Muscle of leg (tissue), 11 donors: Measurements from ENCODE around the gene CD1D. TPM values are rescaled to one million over a fixed set of nuclear protein-coding genes. Genes with fewer than 3 reads are reported as not detected.
A peak's percentile ranks its signal among the peaks of the same experiment; 100 is the strongest.
"Not testable (repeated sequence)": the region's sequence is repeated elsewhere in the genome, so short reads cannot be mapped to it uniquely, and the experiment has no call there.

Source experiments
- DNase-seq: peaks from one replicate; pipeline ENCODE4 v3.0.0; 2013
- H3K27ac ChIP-seq: one replicate; pipeline ENCODE4 v1.5.1; 2013; ENCODE audit warnings: mild to moderate bottlenecking, low read length, control low read depth
- H3K27me3 ChIP-seq: one replicate; pipeline ENCODE4 v1.6.1; 2013; ENCODE audit warnings: low read length; ENCODE audit not compliant: control insufficient read depth, insufficient read depth
- H3K36me3 ChIP-seq: one replicate; pipeline ENCODE4 v1.6.1; 2013; ENCODE audit warnings: low read length; ENCODE audit not compliant: control insufficient read depth, insufficient read depth
- H3K4me1 ChIP-seq: one replicate; pipeline ENCODE4 v1.6.1; 2013; ENCODE audit warnings: low read length; ENCODE audit not compliant: control insufficient read depth, insufficient read depth
- H3K4me3 ChIP-seq: one replicate; pipeline ENCODE4 v1.5.1; 2013; ENCODE audit warnings: low read length, control low read depth
- H3K9me3 ChIP-seq: replicated peaks from 2 replicates; pipeline ENCODE4 v1.6.1; 2013; ENCODE audit warnings: low read depth, low read length; ENCODE audit not compliant: control insufficient read depth
- WGBS: methylation state at CpG from one replicate; pipeline ENCODE4 v1.1.5; 2013; ENCODE audit warnings: missing lambda C conversion rate; ENCODE audit not compliant: insufficient coverage; 5-methylcytosine and 5-hydroxymethylcytosine counted together
- polyA plus RNA-seq, 8 donors: library from polyadenylated mRNA; unstranded; fragments of 120-200 nt; gene quantifications; one replicate each; pipeline versions ENCODE4 v1.2.1 to v1.2.3, GENCODE V29; 2013; ENCODE audit warnings: inconsistent platforms in 1 of 8, low replicate concordance in 1 of 8; ENCODE audit not compliant: insufficient read length in 8 of 8, insufficient read depth in 1 of 8
- total RNA-seq: library from RNA; stranded (reverse); fragments of 120-200 nt; gene quantifications from one replicate; pipeline ENCODE4 v1.2.4, GENCODE V29; 2013

CD1D gene
- total and polyA plus RNA-seq, 9 donors, result 0.83 to 1.9 (median 1.6) TPM

DNA sequence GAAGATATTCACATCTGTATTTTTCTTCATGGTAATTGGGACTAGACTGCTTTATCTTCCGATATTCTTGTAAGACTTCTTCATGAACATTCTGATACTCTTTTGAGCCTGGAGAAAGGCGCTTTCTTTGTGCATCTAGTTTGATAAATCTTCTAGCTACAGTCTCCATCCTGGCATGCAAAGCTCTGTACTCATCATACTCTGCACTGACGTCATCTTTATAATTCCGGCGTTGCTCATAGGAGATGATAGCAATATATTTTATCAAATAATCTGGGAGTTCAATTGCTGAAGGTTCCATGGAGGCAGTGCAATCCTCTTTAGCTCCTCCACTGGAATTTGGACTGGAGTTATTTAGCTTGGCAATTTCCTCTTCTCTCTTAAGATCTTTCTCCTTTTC, 4.8 kb upstream of the CD1D start:
- peaks cover 16% of the 10 kb centered on the region for H3K27me3 ChIP-seq
- DNase-seq, H3K4me1 ChIP-seq, H3K36me3 ChIP-seq, H3K9me3 ChIP-seq, H3K4me3 ChIP-seq, H3K27ac ChIP-seq: not testable (repeated sequence)
- 90% methylated on average over 2 of the region's 5 CpGs for WGBS

DNA sequence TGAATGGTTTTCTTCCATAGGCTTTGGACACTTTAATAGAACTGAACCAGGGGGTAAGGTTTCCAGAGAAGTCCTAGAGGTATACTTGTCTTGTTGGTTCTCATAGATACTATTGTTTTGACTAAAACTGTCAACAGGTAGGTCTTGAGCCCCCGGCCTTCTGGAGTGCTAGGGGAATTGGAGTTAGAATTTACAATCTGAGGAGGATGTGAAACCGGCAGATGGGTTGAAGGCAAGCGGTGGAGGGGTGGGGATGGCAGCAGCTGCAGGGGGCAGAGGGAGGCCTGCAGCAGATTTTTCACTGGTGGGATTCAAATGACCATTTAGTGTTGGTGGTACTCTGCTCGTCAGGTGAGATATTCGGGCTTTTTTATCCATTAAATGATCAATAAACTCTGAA, 4.3 kb upstream of the CD1D start:
- peaks cover 21% of the 10 kb centered on the region for H3K27me3 ChIP-seq
- H3K9me3 ChIP-seq, result no peaks in the 10 kb centered on the region
- no peaks in the 10 kb centered on the region for H3K36me3 ChIP-seq
- DNase-seq, result no peak
- H3K27ac ChIP-seq, result no peak overlapping the region
- 85% methylated on average over 3 of the region's 5 CpGs for WGBS
- no peak overlapping the region for H3K4me3 ChIP-seq
- peaks cover 13% of the 10 kb centered on the region for H3K4me1 ChIP-seq

- peak overlapping the region; percentile 13 for H3K27ac ChIP-seq
- WGBS, result 55% methylated on average over 13 of the region's 20 CpGs
- H3K4me1 ChIP-seq, result peaks cover 16% of the 10 kb centered on the region
- H3K36me3 ChIP-seq, DNase-seq, H3K9me3 ChIP-seq: not testable (repeated sequence)
- H3K4me3 ChIP-seq, result peak overlapping the region; percentile 33
- peaks cover 27% of the 10 kb centered on the region for H3K27me3 ChIP-seq
Measured at GRCh38 chr1:158176849-158177699, 3.6 kb upstream of the CD1D start.

DNA sequence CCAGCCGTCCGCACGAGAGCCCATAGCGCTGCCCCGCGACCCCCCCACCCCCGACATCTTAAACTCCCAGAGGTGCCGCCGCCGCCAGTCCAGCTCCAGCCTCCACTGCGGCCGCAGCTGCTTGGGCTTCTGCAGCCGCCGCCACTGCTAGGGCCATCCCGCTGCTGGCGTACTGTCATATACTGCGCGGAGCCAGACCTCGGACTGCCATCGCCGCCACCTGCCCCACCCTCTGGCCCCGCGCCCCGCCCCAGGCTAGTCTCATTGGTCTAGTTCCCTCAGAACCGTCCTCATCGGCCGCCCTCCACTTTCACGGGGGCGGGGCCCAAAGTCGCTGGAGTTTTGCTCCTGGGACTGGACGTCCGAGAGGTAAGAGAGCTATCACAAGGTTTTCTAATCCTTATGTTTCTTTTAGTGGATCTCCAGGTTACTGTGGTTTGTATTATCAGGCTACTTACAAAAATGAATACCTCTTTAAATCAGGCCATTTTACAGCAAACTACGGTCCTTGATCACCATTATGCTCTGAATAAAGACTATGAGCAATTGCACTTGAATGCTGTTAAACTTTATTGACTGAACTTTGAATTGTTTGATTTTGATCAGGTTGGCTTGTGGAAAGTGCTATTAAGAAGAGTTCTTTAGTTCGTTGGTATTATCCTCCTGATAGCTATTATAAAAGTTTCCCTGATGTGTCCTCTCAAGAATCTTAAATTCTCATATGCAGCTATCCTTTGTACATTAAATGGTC, 2.8 kb upstream of the CD1D start:
- H3K27ac ChIP-seq, result no peak overlapping the region
- peak; percentile 90 for DNase-seq
- H3K4me1 ChIP-seq, result peaks cover 16% of the 10 kb centered on the region
- peak overlapping the region; percentile 33 for H3K4me3 ChIP-seq
- H3K27me3 ChIP-seq, result peaks cover 35% of the 10 kb centered on the region
- no peaks in the 10 kb centered on the region for H3K9me3 ChIP-seq
- no peaks in the 10 kb centered on the region for H3K36me3 ChIP-seq
- WGBS, result 39% methylated on average over 16 of the region's 34 CpGs

DNA sequence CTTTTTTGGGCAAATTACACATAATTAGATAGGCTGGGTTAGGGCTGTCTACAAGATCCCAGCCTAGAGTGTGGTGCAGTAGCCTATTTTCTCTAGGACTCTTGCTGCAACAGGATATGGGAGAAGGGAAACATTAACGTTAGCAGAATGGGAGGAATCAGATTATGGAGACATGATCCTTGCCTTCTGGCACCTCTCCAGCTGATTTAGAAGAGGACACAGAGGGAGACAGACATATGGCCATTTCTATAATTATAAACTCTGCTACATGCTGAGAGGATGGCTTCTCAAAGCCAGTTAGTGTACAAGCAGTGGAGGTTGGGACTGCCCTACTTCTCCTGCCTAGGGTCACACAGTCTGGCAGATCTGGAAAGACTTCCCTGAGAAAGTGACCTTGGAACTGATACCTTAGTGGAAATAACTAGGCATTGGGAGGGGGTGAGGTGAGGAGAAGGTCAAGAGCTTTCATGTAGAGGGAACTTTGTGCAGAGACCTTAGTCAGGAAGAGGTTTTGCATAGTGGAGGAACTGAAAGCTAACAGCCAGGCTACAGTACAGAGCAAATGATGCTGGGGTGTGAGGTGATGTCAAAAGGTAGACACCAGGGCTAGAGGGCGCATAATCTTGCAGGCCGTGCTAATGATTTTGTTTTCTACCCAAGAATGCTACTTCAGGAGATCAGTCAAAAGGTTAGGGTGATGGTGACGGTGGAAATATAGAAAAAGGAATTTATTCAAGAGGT, 1.2 kb upstream of the CD1D start:
- H3K27ac ChIP-seq, result no peak overlapping the region
- WGBS, result 73% methylated on average over 3 of the region's 4 CpGs

DNA sequence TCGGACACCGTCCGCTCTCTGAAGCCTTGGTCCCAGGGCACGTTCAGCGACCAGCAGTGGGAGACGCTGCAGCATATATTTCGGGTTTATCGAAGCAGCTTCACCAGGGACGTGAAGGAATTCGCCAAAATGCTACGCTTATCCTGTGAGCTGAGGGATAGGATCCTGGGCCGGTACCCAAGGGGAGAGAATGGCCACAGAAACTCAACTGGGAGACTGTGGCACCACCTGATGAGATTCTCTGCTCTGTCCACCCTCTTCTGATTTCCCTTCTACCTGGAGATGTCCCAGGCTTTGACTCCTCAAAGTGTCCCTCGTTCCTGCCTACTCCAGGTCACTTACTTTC, 855 bp downstream of the CD1D start:
- no peaks in the 10 kb centered on the region for H3K9me3 ChIP-seq
- H3K27me3 ChIP-seq, result peaks cover 39% of the 10 kb centered on the region
- 7% methylated on average over 11 of the region's 13 CpGs for WGBS
- no peak for DNase-seq
- no peaks in the 10 kb centered on the region for H3K36me3 ChIP-seq
- no peak overlapping the region for H3K27ac ChIP-seq
- peaks cover 16% of the 10 kb centered on the region for H3K4me1 ChIP-seq
- H3K4me3 ChIP-seq, result peak overlapping the region; percentile 57

More for the DNA sequence above, 1.2 kb upstream of the CD1D start:
- H3K4me1 ChIP-seq, result peaks cover 16% of the 10 kb centered on the region
- H3K27me3 ChIP-seq, result peaks cover 39% of the 10 kb centered on the region
- DNase-seq, result no peak
- no peak overlapping the region for H3K4me3 ChIP-seq
- H3K36me3 ChIP-seq, result no peaks in the 10 kb centered on the region
- no peaks in the 10 kb centered on the region for H3K9me3 ChIP-seq

GRCh38 chr1:158185770-158186169, 5.1 kb downstream of the CD1D start:
- Histone ChIP-seq H3K4me1 (peaks cover 9% of the 10 kb centered on the region), H3K27me3 (peaks cover 27% of the 10 kb centered on the region), H3K4me3 (no peak overlapping the region), H3K27ac (no peak overlapping the region), H3K36me3 (no peaks in the 10 kb centered on the region), H3K9me3 (no peaks in the 10 kb centered on the region)
- WGBS, result 30% methylated on average over 3 of the region's 3 CpGs
- DNase-seq, result peak; percentile 29

DNA sequence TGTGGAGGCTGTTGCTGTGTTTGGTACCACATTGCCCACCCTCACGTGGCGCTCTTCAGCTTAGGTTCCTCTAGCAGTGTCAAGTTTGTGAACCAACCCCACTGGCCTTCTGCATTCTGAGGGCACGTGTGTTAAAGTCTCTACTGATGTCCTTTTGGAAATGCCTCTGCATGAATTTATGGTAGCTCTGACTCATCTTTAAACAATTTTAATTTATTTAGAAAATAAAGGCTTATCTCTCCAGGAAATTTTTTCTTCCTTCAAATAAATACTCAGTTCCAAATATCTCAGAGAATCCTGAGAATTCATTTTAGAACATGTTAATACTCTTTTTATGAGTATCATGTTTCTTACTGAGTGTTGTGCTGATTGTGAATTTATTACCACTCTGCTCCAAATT, 5.5 kb downstream of the CD1D start:
- H3K4me3 ChIP-seq, result no peak overlapping the region
- DNase-seq, result no peak
- WGBS, result no CpG with 5 or more reads among the region's 3 CpGs
- H3K36me3 ChIP-seq, result no peaks in the 10 kb centered on the region
- peaks cover 5% of the 10 kb centered on the region for H3K4me1 ChIP-seq
- no peak overlapping the region for H3K27ac ChIP-seq
- H3K27me3 ChIP-seq, result peaks cover 22% of the 10 kb centered on the region
- H3K9me3 ChIP-seq, result no peaks in the 10 kb centered on the region

- no peak overlapping the region for H3K4me3 ChIP-seq
- DNase-seq, result no peak
- H3K27ac ChIP-seq, result no peak overlapping the region
- no peaks in the 10 kb centered on the region for H3K36me3 ChIP-seq
- WGBS, result no CpG with 5 or more reads among the region's 4 CpGs
- no peaks in the 10 kb centered on the region for H3K27me3 ChIP-seq
- no peaks in the 10 kb centered on the region for H3K4me1 ChIP-seq
- no peaks in the 10 kb centered on the region for H3K9me3 ChIP-seq
Measured at GRCh38 chr1:158188611-158189010, 7.9 kb downstream of the CD1D start.

DNA sequence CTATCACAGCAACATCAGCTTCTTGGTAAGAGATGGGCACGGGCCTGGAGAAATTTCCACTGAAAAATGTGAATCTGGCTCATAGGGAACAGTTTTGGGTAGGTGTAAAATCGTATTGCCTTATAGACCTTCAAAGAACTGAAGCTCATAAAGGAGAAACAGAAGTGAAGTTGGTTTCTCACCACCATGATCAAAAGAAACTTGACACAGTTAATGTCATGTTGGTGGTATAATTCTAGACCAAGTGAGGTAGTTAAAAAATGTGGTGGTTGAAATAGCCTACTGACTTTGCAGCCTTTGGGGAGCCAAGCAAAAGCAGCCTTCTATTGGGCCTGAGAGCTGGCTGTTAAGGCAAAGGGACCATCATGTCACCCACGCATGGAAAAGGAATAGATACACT, 8.9 kb downstream of the CD1D start:
- WGBS, result no CpG with 5 or more reads among the region's 3 CpGs
- no peaks in the 10 kb centered on the region for H3K36me3 ChIP-seq
- H3K27ac ChIP-seq, result no peak overlapping the region
- DNase-seq, result no peak
- no peaks in the 10 kb centered on the region for H3K4me1 ChIP-seq
- H3K4me3 ChIP-seq, result no peak overlapping the region
- no peaks in the 10 kb centered on the region for H3K9me3 ChIP-seq
- H3K27me3 ChIP-seq, result no peaks in the 10 kb centered on the region
